OCI-LY7 (cell line): ENCODE measurements around the gene BFSP1. TPM values are rescaled to one million over a fixed set of nuclear protein-coding genes. Genes with fewer than 3 reads are reported as not detected.

Experiments used
- BruUV-seq: library from RNA; stranded (reverse); fragments of 400-500 nt; replicated peaks from 2 replicates; lab custom pipeline; 2021; lab: Mats Ljungman, UMichigan
- CTCF ChIA-PET: fragments of 300-600 bp; sonication (Branson Sonifier 250); formaldehyde crosslinking; loops from one replicate; lab custom pipeline; 2022; ENCODE audit warnings: antibody characterized with exemption; ENCODE audit not compliant: unreplicated experiment; lab: Charles Lee
- POLR2A ChIA-PET: fragments of 300-600 bp; sonication (Branson Sonifier 250); formaldehyde crosslinking; loops from one replicate; lab custom pipeline; 2022; ENCODE audit warnings: antibody characterized with exemption; lab: Charles Lee
- DNase-seq: peaks from one replicate; pipeline ENCODE4 v3.0.0-alpha.2; 2015; ENCODE audit warnings: low spot score
- H2AFZ ChIP-seq: fragments of 200-600 bp; sonication (generic), shearing (Covaris generic); 2 replicates; pipeline ENCODE4 v1.6.1; 2014; ENCODE audit warnings: mild to moderate bottlenecking, antibody characterized with exemption, low read length, moderate library complexity
- H3K27ac ChIP-seq: fragments of 200-600 bp; sonication (generic); 2 replicates; pipeline ENCODE4 v1.5.1; 2014; ENCODE audit warnings: mixed run types, low read depth, mild to moderate bottlenecking, moderate library complexity, low read length, inconsistent platforms; ENCODE audit not compliant: poor library complexity, severe bottlenecking
- H3K36me3 ChIP-seq: fragments of 200-600 bp; sonication (generic); 2 replicates; pipeline ENCODE4 v1.6.1; 2014; ENCODE audit warnings: mild to moderate bottlenecking, antibody characterized with exemption, low read length, moderate library complexity, mixed read lengths; ENCODE audit not compliant: insufficient read depth
- H3K4me1 ChIP-seq: fragments of 200-600 bp; sonication (generic); 2 replicates; pipeline ENCODE4 v1.5.1; 2014; ENCODE audit warnings: mild to moderate bottlenecking, low read length; ENCODE audit not compliant: insufficient read depth, poor library complexity, severe bottlenecking
- H3K4me2 ChIP-seq: fragments of 200-600 bp; sonication (generic); 2 replicates; pipeline ENCODE4 v1.6.1; 2014; ENCODE audit warnings: mild to moderate bottlenecking, low read length
- H3K4me3 ChIP-seq: fragments of 200-600 bp; sonication (generic); 2 replicates; pipeline ENCODE4 v1.5.1; 2014; ENCODE audit warnings: mild to moderate bottlenecking, low read depth, low read length; ENCODE audit not compliant: poor library complexity, severe bottlenecking
- H3K79me2 ChIP-seq: fragments of 200-600 bp; sonication (generic); 2 replicates; pipeline ENCODE4 v1.6.1; 2016; ENCODE audit warnings: low read depth, mild to moderate bottlenecking, low read length, moderate library complexity, mixed read lengths; ENCODE audit not compliant: insufficient read depth
- H3K9me2 ChIP-seq: fragments of 200-600 bp; sonication (generic); 2 replicates; pipeline ENCODE4 v1.6.1; 2016; ENCODE audit warnings: mild to moderate bottlenecking, low read length, mixed read lengths; ENCODE audit not compliant: insufficient read depth
- H3K9me3 ChIP-seq: fragments of 200-600 bp; sonication (generic); 2 replicates; pipeline ENCODE4 v1.6.1; 2014; ENCODE audit warnings: mild to moderate bottlenecking, mixed run types, low read length, mixed read lengths
- H4K20me1 ChIP-seq: fragments of 200-600 bp; sonication (generic); 2 replicates; pipeline ENCODE4 v1.6.1; 2014; ENCODE audit warnings: mild to moderate bottlenecking, antibody characterized with exemption, low read length, moderate library complexity, mixed read lengths; ENCODE audit not compliant: insufficient read depth
- CTCF ChIP-seq: fragments of 200-600 bp; sonication (generic); conservative IDR thresholded peaks from 2 replicates; pipeline ENCODE4 v1.5.1; 2014; ENCODE audit warnings: mild to moderate bottlenecking, antibody characterized with exemption, low read length, moderate library complexity, mixed read lengths
- EZH2phosphoT487 ChIP-seq: fragments of 200-600 bp; sonication (generic); IDR thresholded peaks from 2 replicates; pipeline ENCODE4 v1.6.1; 2018; ENCODE audit warnings: low read depth, borderline replicate concordance, mild to moderate bottlenecking, mixed run types, antibody characterized with exemption, low read length, moderate library complexity, mixed read lengths
- intact Hi-C: fragments of 100-400 bp; cut with micrococcal nuclease; formaldehyde crosslinking; loops from one replicate; pipeline ENCODE4 v1.10.0; 2022; ENCODE audit not compliant: unreplicated experiment
- total RNA-seq, 2 experiments: library from RNA; depleted of rRNA in 1 of 2; stranded (reverse); fragments of >200 nt in 1 of 2; shearing (Covaris generic) in 1 of 2; gene quantifications; 2 replicates each; pipeline ENCODE4 v1.2.3, GENCODE V29; 2014 to 2022

The BFSP1 gene
- total RNA-seq, 2 experiments from 2014 or later, result not detected

- no peaks in the 10 kb centered on the region for H3K9me2 ChIP-seq
- intact Hi-C loops, result no loop called here
- H2AFZ ChIP-seq, result no peak overlapping the region
- ChIA-PET POLR2A (no interaction called here), CTCF (no interaction called here)
- no peaks in the 10 kb centered on the region for H3K79me2 ChIP-seq
- no TSS peak for BruUV-seq
- TF ChIP-seq CTCF, result no peak
- TF ChIP-seq EZH2phosphoT487, result no peak
- no peaks in the 10 kb centered on the region for H4K20me1 ChIP-seq
- DNase-seq, result no peak
- no peaks in the 10 kb centered on the region for H3K36me3 ChIP-seq
- no peaks in the 10 kb centered on the region for H3K9me3 ChIP-seq
- H3K27ac ChIP-seq, result no peak overlapping the region
- no peaks in the 10 kb centered on the region for H3K4me1 ChIP-seq
- H3K4me3 ChIP-seq, result no peak overlapping the region
- no peak overlapping the region for H3K4me2 ChIP-seq
Measured at GRCh38 chr20:17445543-17445942, 85.6 kb downstream of the BFSP1 start.

- Histone ChIP-seq H3K79me2 (no peaks in the 10 kb centered on the region), H3K4me3 (no peak overlapping the region), H3K4me2 (no peak overlapping the region), H3K9me2 (no peaks in the 10 kb centered on the region), H4K20me1 (no peaks in the 10 kb centered on the region), H2AFZ (no peak overlapping the region), H3K4me1 (no peaks in the 10 kb centered on the region), H3K36me3 (no peaks in the 10 kb centered on the region), H3K27ac (no peak overlapping the region), H3K9me3 (no peaks in the 10 kb centered on the region)
- DNase-seq, result no peak
- POLR2A ChIA-PET, result no interaction called here
- no TSS peak for BruUV-seq
- intact Hi-C loops, result no loop called here
- TF ChIP-seq EZH2phosphoT487 (no peak), CTCF (no peak)
- CTCF ChIA-PET, result no interaction called here
Measured at GRCh38 chr20:17444091-17444490, 87.1 kb downstream of the BFSP1 start.

Other genes with a start within 250 kb of the BFSP1 start
- gene DSTN, start 38.7 kb upstream of the BFSP1 start, total RNA-seq (2014; rRNA removed; shearing (Covaris generic)), result 25.5 and 28.0 TPM in 2 replicates
- gene DSTN, start 38.7 kb upstream of the BFSP1 start, total RNA-seq (2022), result 58.1 and 61.2 TPM in 2 replicates
- 13.6 and 16.8 TPM in 2 replicates for gene RRBP1, start 150.9 kb upstream of the BFSP1 start, total RNA-seq (2014; rRNA removed; shearing (Covaris generic))
- gene RRBP1, start 150.9 kb upstream of the BFSP1 start, total RNA-seq (2022), result 41.2 and 46.3 TPM in 2 replicates
- not detected in 2 replicates for gene BANF2, start 168.6 kb upstream of the BFSP1 start, total RNA-seq (2014; rRNA removed; shearing (Covaris generic))
- gene BANF2, start 168.6 kb upstream of the BFSP1 start, total RNA-seq (2022), result not detected in 2 replicates